Measurements from ENCODE around the gene MVB12B. TPM values are rescaled to one million over a fixed set of nuclear protein-coding genes. Genes with fewer than 3 reads are reported as not detected.
A peak's percentile ranks its signal among the peaks of the same experiment; 100 is the strongest.

The MVB12B gene
- polyA plus RNA-seq, 1 experiment = 4.4 TPM

DNA sequence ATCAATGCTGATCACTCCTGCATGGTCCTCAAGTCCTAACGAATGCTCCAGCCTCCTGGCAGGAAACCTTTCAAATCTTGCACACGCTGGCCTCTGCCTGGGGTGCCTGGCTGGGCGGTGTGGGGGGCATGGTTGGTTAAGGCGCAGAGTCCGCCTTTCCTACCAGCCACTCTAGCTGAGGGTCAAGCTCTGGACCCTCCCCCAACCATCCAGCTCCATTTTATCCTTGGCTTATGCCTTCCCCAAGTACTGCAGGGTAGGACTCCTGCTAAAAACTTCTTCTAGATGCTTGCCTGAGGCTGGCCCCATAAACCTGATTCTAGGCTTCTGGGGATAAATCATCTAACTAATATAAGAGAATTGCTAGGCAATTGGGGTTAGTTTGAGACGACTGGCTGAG is 808 bp upstream of the MVB12B start:
- no peaks in the 10 kb centered on the region; the same call in 1 of the 2 replicates for H3K9me3 ChIP-seq (ENCODE audit: control insufficient read depth, insufficient read depth, low read length)
- no peak for DNase-seq (ENCODE audit: low read depth, low spot score)
- ChIA-PET POLR2A (interaction anchor here (0.6 kb wide), 1 partner anchor 36 kb away, joined by 7 read pairs; no protein-coding TSS in a partner anchor), CTCF (interaction anchor here (0.7 to 1.7 kb wide), 5 partner anchors 10 to 166 kb away, joined by 3 to 6 read pairs (median 5); no protein-coding TSS in a partner anchor)
- TF ChIP-seq, protein P1, sequence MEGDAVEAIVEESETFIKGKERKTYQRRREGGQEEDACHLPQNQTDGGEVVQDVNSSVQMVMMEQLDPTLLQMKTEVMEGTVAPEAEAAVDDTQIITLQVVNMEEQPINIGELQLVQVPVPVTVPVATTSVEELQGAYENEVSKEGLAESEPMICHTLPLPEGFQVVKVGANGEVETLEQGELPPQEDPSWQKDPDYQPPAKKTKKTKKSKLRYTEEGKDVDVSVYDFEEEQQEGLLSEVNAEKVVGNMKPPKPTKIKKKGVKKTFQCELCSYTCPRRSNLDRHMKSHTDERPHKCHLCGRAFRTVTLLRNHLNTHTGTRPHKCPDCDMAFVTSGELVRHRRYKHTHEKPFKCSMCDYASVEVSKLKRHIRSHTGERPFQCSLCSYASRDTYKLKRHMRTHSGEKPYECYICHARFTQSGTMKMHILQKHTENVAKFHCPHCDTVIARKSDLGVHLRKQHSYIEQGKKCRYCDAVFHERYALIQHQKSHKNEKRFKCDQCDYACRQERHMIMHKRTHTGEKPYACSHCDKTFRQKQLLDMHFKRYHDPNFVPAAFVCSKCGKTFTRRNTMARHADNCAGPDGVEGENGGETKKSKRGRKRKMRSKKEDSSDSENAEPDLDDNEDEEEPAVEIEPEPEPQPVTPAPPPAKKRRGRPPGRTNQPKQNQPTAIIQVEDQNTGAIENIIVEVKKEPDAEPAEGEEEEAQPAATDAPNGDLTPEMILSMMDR (IDR thresholded peaks at IDR 0.05; ENCODE audit: low read depth, low read length) = no peak
- H3K4me3 ChIP-seq (ENCODE audit: low read depth, low read length) = peak overlapping the region; percentile 72; the same call in 1 of the 2 replicates
- no peak overlapping the region for H3K27ac ChIP-seq (ENCODE audit: low read depth, low read length)
- H3K27me3 ChIP-seq (ENCODE audit: control insufficient read depth, insufficient read depth, low read length) = no peaks in the 10 kb centered on the region

DNA sequence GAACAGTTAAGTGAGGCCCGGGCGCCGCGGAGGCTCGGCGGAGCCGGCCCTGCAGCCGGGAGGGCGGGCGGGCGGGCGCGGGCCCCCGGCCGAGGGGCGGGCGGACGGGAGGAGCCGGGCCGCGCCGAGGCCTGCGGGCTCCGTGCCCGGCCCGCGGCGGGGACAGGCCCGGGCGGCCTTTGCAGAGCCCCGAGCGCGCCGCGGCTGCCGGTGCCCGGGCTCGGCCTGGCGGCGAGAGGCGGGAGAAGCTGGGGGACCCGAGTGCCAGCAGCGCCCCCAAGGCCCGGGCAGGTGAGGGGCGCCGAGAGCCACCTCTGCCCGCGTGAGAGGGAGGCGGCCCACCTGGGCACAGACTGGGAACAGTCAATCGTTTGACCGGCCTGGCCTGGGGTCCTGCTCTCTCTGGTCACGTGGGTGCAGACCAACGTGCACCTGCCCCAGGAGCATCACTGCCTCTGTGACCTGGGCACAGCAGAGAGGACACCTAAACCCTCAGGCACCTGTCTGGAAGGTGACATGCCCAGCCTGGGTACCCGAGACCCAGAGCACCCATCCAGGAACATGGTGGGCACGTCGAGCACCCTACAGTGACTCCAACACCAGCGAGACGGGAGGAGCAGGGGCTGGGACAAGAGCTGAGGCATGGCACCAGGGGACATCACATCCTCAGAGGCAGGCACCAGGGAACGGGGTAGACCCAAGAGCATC is 531 bp downstream of the MVB12B start:
- no peaks in the 10 kb centered on the region for H3K27me3 ChIP-seq (ENCODE audit: control insufficient read depth, insufficient read depth, low read length)

DNA sequence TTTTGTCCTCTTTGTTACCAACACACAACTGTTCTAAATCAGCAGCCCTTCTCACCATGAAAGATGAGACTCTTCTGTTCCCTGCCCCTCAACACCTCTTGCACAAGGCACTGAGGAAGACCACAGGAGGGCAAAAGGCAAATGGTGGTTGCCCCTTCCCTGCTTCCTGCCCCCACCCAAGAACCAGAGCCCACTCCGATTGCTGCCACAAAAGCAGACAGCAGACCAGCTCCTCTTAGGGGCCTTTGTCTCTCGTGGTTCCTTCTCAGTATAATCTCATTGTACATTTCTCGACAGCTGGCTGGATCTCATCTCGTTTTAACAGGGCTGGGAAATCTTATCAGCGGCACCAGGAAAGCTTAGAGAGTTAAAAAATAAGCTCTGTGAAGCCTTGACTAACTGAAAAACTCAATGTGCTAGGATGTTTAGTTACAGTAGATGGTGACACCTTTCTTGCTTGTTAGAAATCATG is 1.1 kb downstream of the MVB12B start:
- Histone ChIP-seq H3K27ac (ENCODE audit: low read depth, low read length) (no peak overlapping the region), H3K9me3 (ENCODE audit: control insufficient read depth, insufficient read depth, low read length) (no peaks in the 10 kb centered on the region; the same call in 1 of the 2 replicates), H3K27me3 (ENCODE audit: control insufficient read depth, insufficient read depth, low read length) (no peaks in the 10 kb centered on the region), H3K4me3 (ENCODE audit: low read depth, low read length) (peak overlapping the region; percentile 72)
- TF ChIP-seq, protein P1 (IDR thresholded peaks at IDR 0.05; ENCODE audit: low read depth, low read length) = no peak
- ChIA-PET CTCF (interaction anchor here (1.7 to 1.8 kb wide), 2 partner anchors 10 to 71 kb away, joined by 7 read pairs; no protein-coding TSS in a partner anchor), POLR2A (no interaction called here)
- no peak for DNase-seq (ENCODE audit: low read depth, low spot score)

More for the DNA sequence above, 531 bp downstream of the MVB12B start:
- Histone ChIP-seq H3K9me3 (ENCODE audit: control insufficient read depth, insufficient read depth, low read length) (no peaks in the 10 kb centered on the region; the same call in 1 of the 2 replicates), H3K4me3 (ENCODE audit: low read depth, low read length) (peak overlapping the region; percentile 72), H3K27ac (ENCODE audit: low read depth, low read length) (no peak overlapping the region)
- POLR2A ChIA-PET = no interaction called here
- TF ChIP-seq, protein P1 (IDR thresholded peaks at IDR 0.05; ENCODE audit: low read depth, low read length) = no peak
- CTCF ChIA-PET = interaction anchor here (1.5 to 1.7 kb wide), 2 partner anchors 9 to 164 kb away, joined by 6 to 7 read pairs; no protein-coding TSS in a partner anchor
- no peak for DNase-seq (ENCODE audit: low read depth, low spot score)

DNA sequence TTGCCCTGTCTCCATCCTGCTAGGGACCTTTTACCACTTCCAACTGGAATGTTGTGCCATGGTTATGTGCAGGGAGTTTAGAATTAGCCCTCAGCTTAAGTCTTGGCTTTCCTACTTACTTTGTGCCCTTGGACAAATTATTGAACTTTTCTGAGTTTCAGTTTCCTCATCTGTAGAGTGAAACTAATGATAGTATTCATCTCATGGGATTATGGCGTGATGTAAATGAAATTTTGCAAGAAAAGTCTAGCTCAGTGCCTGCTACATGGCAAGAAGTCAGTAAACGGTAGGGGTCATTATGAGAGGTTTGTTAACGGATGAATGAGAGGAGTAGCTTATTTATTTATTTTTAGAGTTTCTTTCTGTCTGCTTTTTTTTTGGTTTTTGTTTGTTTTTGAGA is 1.8 kb downstream of the MVB12B start:
- ChIA-PET CTCF (interaction anchor here (1.7 to 1.8 kb wide), 2 partner anchors 11 to 71 kb away, joined by 7 read pairs; no protein-coding TSS in a partner anchor), POLR2A (no interaction called here)

More for the DNA sequence above, 1.8 kb downstream of the MVB12B start:
- no peaks in the 10 kb centered on the region for H3K27me3 ChIP-seq (ENCODE audit: control insufficient read depth, insufficient read depth, low read length)
- H3K9me3 ChIP-seq (ENCODE audit: control insufficient read depth, insufficient read depth, low read length) = no peaks in the 10 kb centered on the region; the same call in 1 of the 2 replicates
- DNase-seq (ENCODE audit: low read depth, low spot score) = no peak
- no peak overlapping the region for H3K27ac ChIP-seq (ENCODE audit: low read depth, low read length)
- no peak overlapping the region for H3K4me3 ChIP-seq (ENCODE audit: low read depth, low read length)
- TF ChIP-seq, protein P1 (IDR thresholded peaks at IDR 0.05; ENCODE audit: low read depth, low read length) = no peak

Measured in AG04450 (cell line).